Measurements from ENCODE around the gene ABTB2. TPM values are rescaled to one million over a fixed set of nuclear protein-coding genes. Genes with fewer than 3 reads are reported as not detected.

The ABTB2 gene
- total and polyA plus RNA-seq, 9 of the 15 experiments (the other 6 are each of a cell fraction or from before 2014, with no cell fraction given), result 0.03 to 0.18 (median 0.12) TPM; not detected in 2

DNA sequence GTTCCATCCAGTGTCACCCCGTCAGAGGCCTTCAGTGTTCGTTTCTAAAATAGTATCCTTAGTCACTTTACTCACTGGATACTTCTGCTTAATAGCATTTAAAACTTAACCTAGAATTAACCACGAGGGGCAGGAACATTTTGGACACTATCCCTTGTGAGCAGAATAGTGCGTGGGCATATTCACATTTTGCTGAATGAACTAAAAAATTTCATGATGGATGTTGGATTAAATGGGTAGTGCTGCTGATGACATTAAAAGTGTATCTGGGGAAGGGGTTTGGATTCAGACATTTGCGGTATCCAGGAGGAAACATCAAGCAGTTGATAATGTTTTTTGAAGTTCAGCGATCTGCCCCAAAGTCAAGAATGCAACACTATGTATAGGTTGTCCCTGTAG is 253.1 kb downstream of the ABTB2 start (continued):
- no peak for TF ChIP-seq ZNF512 (tag; IDR thresholded peaks at IDR 0.05)
- TF ChIP-seq NFIX (CRISPR knock-in tag; IDR thresholded peaks at IDR 0.05; ENCODE audit: low read depth), result no peak
- no peak for TF ChIP-seq TBP (optimal IDR thresholded peaks at IDR 0.05; ENCODE audit: low read depth, low read length)
- TF ChIP-seq HNRNPL (IDR thresholded peaks at IDR 0.05; ENCODE audit: low read depth, low read length), result no peak
- peak; percentile 43; the same call in 1 of the 2 replicates for TF ChIP-seq C11orf30 (IDR thresholded peaks at IDR 0.05; ENCODE audit: low read depth)
- TF ChIP-seq ZNF12 (CRISPR knock-in tag; IDR thresholded peaks at IDR 0.05), result no peak
- TF ChIP-seq ZNF41 (CRISPR knock-in tag; conservative IDR thresholded peaks at IDR 0.05), result no peak
- no peak for TF ChIP-seq ZNF143 (CRISPR knock-in tag; IDR thresholded peaks at IDR 0.05)
- TF ChIP-seq, protein P1, sequence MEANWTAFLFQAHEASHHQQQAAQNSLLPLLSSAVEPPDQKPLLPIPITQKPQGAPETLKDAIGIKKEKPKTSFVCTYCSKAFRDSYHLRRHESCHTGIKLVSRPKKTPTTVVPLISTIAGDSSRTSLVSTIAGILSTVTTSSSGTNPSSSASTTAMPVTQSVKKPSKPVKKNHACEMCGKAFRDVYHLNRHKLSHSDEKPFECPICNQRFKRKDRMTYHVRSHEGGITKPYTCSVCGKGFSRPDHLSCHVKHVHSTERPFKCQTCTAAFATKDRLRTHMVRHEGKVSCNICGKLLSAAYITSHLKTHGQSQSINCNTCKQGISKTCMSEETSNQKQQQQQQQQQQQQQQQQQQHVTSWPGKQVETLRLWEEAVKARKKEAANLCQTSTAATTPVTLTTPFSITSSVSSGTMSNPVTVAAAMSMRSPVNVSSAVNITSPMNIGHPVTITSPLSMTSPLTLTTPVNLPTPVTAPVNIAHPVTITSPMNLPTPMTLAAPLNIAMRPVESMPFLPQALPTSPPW (CRISPR knock-in tag; IDR thresholded peaks at IDR 0.05), result 0 out of 2 replicates have a peak, but pooled peaks have one; percentile 1
- TF ChIP-seq ZNF3 (CRISPR knock-in tag; IDR thresholded peaks at IDR 0.05), result no peak
- TF ChIP-seq, protein P2, sequence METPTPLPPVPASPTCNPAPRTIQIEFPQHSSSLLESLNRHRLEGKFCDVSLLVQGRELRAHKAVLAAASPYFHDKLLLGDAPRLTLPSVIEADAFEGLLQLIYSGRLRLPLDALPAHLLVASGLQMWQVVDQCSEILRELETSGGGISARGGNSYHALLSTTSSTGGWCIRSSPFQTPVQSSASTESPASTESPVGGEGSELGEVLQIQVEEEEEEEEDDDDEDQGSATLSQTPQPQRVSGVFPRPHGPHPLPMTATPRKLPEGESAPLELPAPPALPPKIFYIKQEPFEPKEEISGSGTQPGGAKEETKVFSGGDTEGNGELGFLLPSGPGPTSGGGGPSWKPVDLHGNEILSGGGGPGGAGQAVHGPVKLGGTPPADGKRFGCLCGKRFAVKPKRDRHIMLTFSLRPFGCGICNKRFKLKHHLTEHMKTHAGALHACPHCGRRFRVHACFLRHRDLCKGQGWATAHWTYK (CRISPR knock-in tag; IDR thresholded peaks at IDR 0.05), result no peak
- 0 out of 2 replicates have a peak, but pooled peaks have one; percentile 31 for TF ChIP-seq CHCHD3 (CRISPR knock-in tag; IDR thresholded peaks at IDR 0.05)
- TF ChIP-seq TRIM24 (IDR thresholded peaks at IDR 0.05), result no peak
- TF ChIP-seq ZNF133 (CRISPR knock-in tag; IDR thresholded peaks at IDR 0.05), result no peak
- no peak for TF ChIP-seq NUFIP1 (IDR thresholded peaks at IDR 0.05; ENCODE audit: partially characterized antibody)
- TF ChIP-seq ZNF695 (CRISPR knock-in tag; IDR thresholded peaks at IDR 0.05), result no peak
- TF ChIP-seq ETV5 (CRISPR knock-in tag; IDR thresholded peaks at IDR 0.05; ENCODE audit: low read depth), result 0 out of 2 replicates have a peak, but pooled peaks have one; percentile 16
- no peak for TF ChIP-seq JUND (IDR thresholded peaks at IDR 0.05; ENCODE audit: borderline replicate concordance, low read depth, low read length)
- TF ChIP-seq JUND (tag; IDR thresholded peaks at IDR 0.05; ENCODE audit: borderline replicate concordance, low read depth, low read length), result no peak
- no peak for TF ChIP-seq TBL1XR1 (IDR thresholded peaks at IDR 0.05; ENCODE audit: low read length in 2 of 2)
- TF ChIP-seq KLF6 (CRISPR knock-in tag; IDR thresholded peaks at IDR 0.05; ENCODE audit: borderline replicate concordance), result no peak
- no peak for TF ChIP-seq KDM5B (IDR thresholded peaks at IDR 0.05; ENCODE audit: insufficient replicate concordance, low read depth, low read length)
- TF ChIP-seq ZNF316 (IDR thresholded peaks at IDR 0.05), result peak; percentile 83
- no peak for TF ChIP-seq ZC3H8 (IDR thresholded peaks at IDR 0.05)
- TF ChIP-seq MAFG (tag; conservative IDR thresholded peaks at IDR 0.05), result peak; percentile 68
- peak; percentile 4; the same call in 1 of the 2 replicates for TF ChIP-seq KAT7 (CRISPR knock-in tag; IDR thresholded peaks at IDR 0.05; ENCODE audit: borderline replicate concordance)
- no peak for TF ChIP-seq RBM14 (IDR thresholded peaks at IDR 0.05; ENCODE audit: borderline replicate concordance, insufficient read depth, low read depth, low read length)

All from K562 (cell line).